ENCODE measurements around the gene MICB.
"Not testable (repeated sequence)": the region's sequence is repeated elsewhere in the genome, so short reads cannot be mapped to it uniquely, and the experiment has no call there.

MICB gene

GRCh38 chr6:31497531-31498476, at the start of gene MICB:
TSS of gene MICB (plus strand) at chr6:31498145. CDS start at chr6:31498194, 49 bp downstream.
- peak; percentile 19 for DNase-seq (ENCODE audit: extremely low spot score)
- TF ChIP-seq SUZ12 (IDR thresholded peaks at IDR 0.05) (no peak), ZNF384 (IDR thresholded peaks at IDR 0.05) (peak; percentile 58; the same call in 1 of the 2 replicates), HDGF (IDR thresholded peaks at IDR 0.05; ENCODE audit: borderline replicate concordance) (no peak), PKNOX1 (IDR thresholded peaks at IDR 0.05) (no peak)
- POLR2A ChIA-PET, result interaction anchor here (0.9 to 5.2 kb wide), 3 partner anchors 30 to 44 kb away, joined by 3 to 74 read pairs (median 6); partner anchors contain the start of gene DDX39B
- CTCF ChIA-PET, result interaction anchor here (0.6 kb wide), 1 partner anchor 287 kb away, joined by 6 read pairs; no protein-coding TSS in a partner anchor

- no peak for DNase-seq (ENCODE audit: extremely low spot score)
- POLR2A ChIA-PET, result no interaction called here
- no peak for TF ChIP-seq CTBP1 (IDR thresholded peaks at IDR 0.05; ENCODE audit: borderline replicate concordance)
- TF ChIP-seq FOXM1 (IDR thresholded peaks at IDR 0.05; ENCODE audit: borderline replicate concordance), result no peak
- TF ChIP-seq ARNT (IDR thresholded peaks at IDR 0.05), result no peak
- TF ChIP-seq ELF4 (IDR thresholded peaks at IDR 0.05), result no peak
- TF ChIP-seq ZNF384 (IDR thresholded peaks at IDR 0.05), result no peak
- TF ChIP-seq FOXK2 (IDR thresholded peaks at IDR 0.05), result no peak
- TF ChIP-seq L3MBTL2 (conservative IDR thresholded peaks at IDR 0.05), result no peak
- no peak for TF ChIP-seq SUZ12 (IDR thresholded peaks at IDR 0.05)
- TF ChIP-seq TARDBP (IDR thresholded peaks at IDR 0.05), result no peak
- TF ChIP-seq PKNOX1 (IDR thresholded peaks at IDR 0.05), result no peak
- CTCF ChIA-PET, result interaction anchor here (0.5 kb wide), 1 partner anchor 774 kb away, joined by 3 read pairs; no protein-coding TSS in a partner anchor
These were observed 47.2 kb upstream of the MICB start for GRCh38 chr6:31450751-31451150.

- ChIA-PET POLR2A (no interaction called here), CTCF (interaction anchor here (0.7 kb wide), 1 partner anchor 10 kb away, joined by 3 read pairs; no protein-coding TSS in a partner anchor)
- no peak for DNase-seq (ENCODE audit: extremely low spot score)
- no peak for TF ChIP-seq SUZ12 (IDR thresholded peaks at IDR 0.05)
- TF ChIP-seq LEF1 (IDR thresholded peaks at IDR 0.05; ENCODE audit: borderline replicate concordance), result no peak
- no peak for TF ChIP-seq SP1 (IDR thresholded peaks at IDR 0.05)
- TF ChIP-seq NFRKB (IDR thresholded peaks at IDR 0.05), result no peak
- TF ChIP-seq FOXA1 (IDR thresholded peaks at IDR 0.05), result no peak
- no peak for TF ChIP-seq FOXM1 (IDR thresholded peaks at IDR 0.05; ENCODE audit: borderline replicate concordance)
- no peak for TF ChIP-seq ELF4 (IDR thresholded peaks at IDR 0.05)
- TF ChIP-seq L3MBTL2 (conservative IDR thresholded peaks at IDR 0.05), result no peak
- TF ChIP-seq CTBP1 (IDR thresholded peaks at IDR 0.05; ENCODE audit: borderline replicate concordance), result no peak
- TF ChIP-seq PKNOX1 (IDR thresholded peaks at IDR 0.05), result no peak
- no peak for TF ChIP-seq FOXK2 (IDR thresholded peaks at IDR 0.05)
- no peak for TF ChIP-seq BHLHE40 (IDR thresholded peaks at IDR 0.05; ENCODE audit: borderline replicate concordance)
- TF ChIP-seq TARDBP (IDR thresholded peaks at IDR 0.05), result no peak
- TF ChIP-seq ZNF384 (IDR thresholded peaks at IDR 0.05), result no peak
- no peak for TF ChIP-seq ARNT (IDR thresholded peaks at IDR 0.05)
- no peak for TF ChIP-seq HDGF (IDR thresholded peaks at IDR 0.05; ENCODE audit: borderline replicate concordance)
These were observed 45.1 kb upstream of the MICB start for GRCh38 chr6:31452859-31453258.

- TF ChIP-seq PKNOX1 (IDR thresholded peaks at IDR 0.05) (no peak), SUZ12 (IDR thresholded peaks at IDR 0.05) (no peak)
- no peak for DNase-seq (ENCODE audit: extremely low spot score)
- ChIA-PET CTCF (no interaction called here), POLR2A (no interaction called here)
These were observed 44.7 kb upstream of the MICB start for GRCh38 chr6:31453259-31453658.

GRCh38 chr6:31459864-31460263, 38.1 kb upstream of the MICB start:
- CTCF ChIA-PET; POLR2A ChIA-PET; DNase-seq (ENCODE audit: extremely low spot score): not testable (repeated sequence)

GRCh38 chr6:31460361-31461025, 37.5 kb upstream of the MICB start:
- CTCF ChIA-PET, result no interaction called here
- POLR2A ChIA-PET, result no interaction called here
- no peak for TF ChIP-seq LEF1 (IDR thresholded peaks at IDR 0.05; ENCODE audit: borderline replicate concordance)
- TF ChIP-seq FOXA1 (IDR thresholded peaks at IDR 0.05), result no peak
- no peak for TF ChIP-seq ARNT (IDR thresholded peaks at IDR 0.05)
- TF ChIP-seq CTBP1 (IDR thresholded peaks at IDR 0.05; ENCODE audit: borderline replicate concordance), result no peak
- no peak for DNase-seq (ENCODE audit: extremely low spot score)
